ENCODE results near the gene SLC7A6. TPM values are rescaled to one million over a fixed set of nuclear protein-coding genes. Genes with fewer than 3 reads are reported as not detected.

The SLC7A6 gene
- total and polyA plus RNA-seq, 2 of the 13 experiments (the other 11 are each of a cell fraction or from before 2014, with no cell fraction given): 35.8 to 70.8 TPM

DNA sequence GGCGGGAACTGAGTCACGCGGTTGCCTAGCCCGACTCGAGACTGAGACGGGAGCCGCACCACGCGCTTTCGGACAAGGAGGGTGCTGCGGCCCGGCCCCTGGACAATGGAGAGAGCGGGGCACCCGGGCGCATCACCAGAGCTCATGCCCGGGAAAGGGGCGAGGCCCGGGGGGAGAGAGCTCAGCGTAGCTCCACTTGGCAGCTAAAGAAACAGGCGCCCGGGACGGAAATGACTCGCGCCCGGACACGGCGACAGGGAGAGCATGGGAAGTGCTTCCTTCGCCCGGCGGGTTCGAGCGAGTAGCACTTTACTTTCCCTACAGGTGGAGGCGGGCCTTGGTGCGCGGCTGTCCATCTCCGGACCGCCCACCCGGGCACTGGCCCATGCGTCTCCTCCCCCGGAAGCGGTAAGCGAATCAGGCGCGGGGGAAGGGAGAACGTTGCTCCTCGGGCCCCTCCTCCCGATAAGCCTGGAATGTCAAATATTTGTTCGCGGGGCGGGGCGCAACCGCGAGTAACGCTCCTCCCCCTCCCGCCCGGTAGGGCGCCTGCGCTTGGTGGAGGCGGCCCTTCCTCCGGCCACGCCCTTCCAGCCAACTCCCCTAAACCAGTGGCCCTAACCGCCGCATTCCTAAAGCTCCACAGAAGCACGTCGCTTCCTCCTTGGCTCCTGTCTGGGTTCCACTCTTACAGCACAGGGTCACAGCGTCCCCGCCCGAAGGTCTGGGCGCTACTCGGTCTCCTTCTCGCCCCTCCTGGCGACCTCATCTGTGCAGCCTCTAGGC is 26.9 kb upstream of the SLC7A6 start (continued):
- TF ChIP-seq ZBTB49 (CRISPR knock-in tag; IDR thresholded peaks at IDR 0.05; ENCODE audit: borderline replicate concordance) (no peak), MEIS1 (CRISPR knock-in tag; IDR thresholded peaks at IDR 0.05; ENCODE audit: borderline replicate concordance) (peak; percentile 72; the same call in 1 of the 2 replicates), ZNF513 (CRISPR knock-in tag; conservative IDR thresholded peaks at IDR 0.05) (no peak), TBP (CRISPR knock-in tag; IDR thresholded peaks at IDR 0.05) (peak; percentile 60; the same call in 1 of the 2 replicates), RFX3 (CRISPR knock-in tag; IDR thresholded peaks at IDR 0.05) (no peak), THAP9 (CRISPR knock-in tag; IDR thresholded peaks at IDR 0.05; ENCODE audit: borderline replicate concordance) (peak; percentile 68; the same call in 1 of the 2 replicates), ZC3H4 (CRISPR knock-in tag; IDR thresholded peaks at IDR 0.05; ENCODE audit: borderline replicate concordance) (0 out of 2 replicates have a peak, but pooled peaks have one; percentile 43), ZKSCAN1 (IDR thresholded peaks at IDR 0.05; ENCODE audit: low read length) (no peak), WIZ (CRISPR knock-in tag; IDR thresholded peaks at IDR 0.05) (peak; percentile 52; the same call in 1 of the 2 replicates), ZNF280B (CRISPR knock-in tag; IDR thresholded peaks at IDR 0.05; ENCODE audit: borderline replicate concordance) (no peak), PHF21A (CRISPR knock-in tag; IDR thresholded peaks at IDR 0.05) (peak; percentile 68), DZIP1 (CRISPR knock-in tag; IDR thresholded peaks at IDR 0.05) (no peak), ZNF703 (CRISPR knock-in tag; IDR thresholded peaks at IDR 0.05; ENCODE audit: borderline replicate concordance) (peak; percentile 37; the same call in 1 of the 2 replicates), SMAD1 (CRISPR knock-in tag; IDR thresholded peaks at IDR 0.05; ENCODE audit: borderline replicate concordance, low read depth) (no peak), REXO4 (CRISPR knock-in tag; IDR thresholded peaks at IDR 0.05; ENCODE audit: borderline replicate concordance) (0 out of 2 replicates have a peak, but pooled peaks have one; percentile 6), ZNF34 (CRISPR knock-in tag; IDR thresholded peaks at IDR 0.05; ENCODE audit: borderline replicate concordance) (no peak)
